CD1c-positive myeloid dendritic cell (primary cell): ENCODE data around the gene YDJC.
"Not testable (repeated sequence)": the region's sequence is repeated elsewhere in the genome, so short reads cannot be mapped to it uniquely, and the experiment has no call there.

Source experiments
- DNase-seq: peaks from one replicate; pipeline ENCODE4 v3.0.0-alpha.2; 2016; ENCODE audit errors: extremely low spot score

YDJC gene

DNA sequence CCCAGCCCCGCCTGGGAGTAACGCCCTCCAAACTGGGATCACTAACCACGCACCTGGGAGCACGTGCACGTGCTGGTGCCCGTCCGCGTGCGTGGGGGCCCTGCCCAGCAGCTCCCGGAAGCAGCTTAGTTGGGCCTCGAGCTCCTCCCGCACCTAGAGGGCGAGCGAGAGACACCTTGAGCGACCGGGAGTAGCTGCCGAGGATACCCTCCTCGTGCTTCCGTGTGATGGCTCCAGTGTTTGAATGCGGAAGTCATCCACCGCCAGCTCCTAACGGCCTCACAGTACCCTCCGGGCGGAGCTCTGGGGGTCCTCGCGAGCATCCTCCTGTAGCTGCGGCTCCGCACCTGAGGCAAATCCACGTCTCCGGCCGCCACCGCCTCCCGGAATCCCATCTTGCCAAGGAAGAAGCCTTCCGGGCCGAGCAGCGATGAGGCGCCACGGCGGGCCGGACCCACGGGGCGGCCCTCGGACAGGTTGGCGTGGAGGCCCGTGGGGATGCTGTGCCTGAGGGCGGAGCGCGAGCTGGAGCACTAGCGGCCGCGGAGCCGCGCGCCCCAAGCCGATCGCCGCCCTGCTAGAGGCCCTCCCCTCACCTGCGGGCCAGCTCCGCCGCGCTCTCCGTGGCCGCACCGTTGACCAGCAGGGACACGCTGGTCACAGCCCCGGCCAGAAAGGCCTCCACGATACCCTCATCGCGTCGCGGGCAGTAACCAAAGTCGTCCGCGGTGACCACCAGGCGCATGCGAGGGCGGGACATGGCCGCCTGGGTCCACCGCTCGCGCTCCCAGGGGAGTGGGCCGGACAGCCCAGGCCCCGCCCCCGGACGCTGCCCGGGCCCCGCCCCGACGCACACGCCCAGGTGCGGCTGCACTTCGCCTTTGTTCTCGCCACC lies at the start of gene YDJC:
YDJC (minus strand) TSS at position 768 of the 895 bp plus-strand sequence; CDS start at position 760, 8 bp downstream.
- peak; percentile 97 for DNase-seq

- no peak for DNase-seq
Observed at GRCh38 chr22:21679383-21679782, 49.6 kb upstream of the YDJC start.

DNA sequence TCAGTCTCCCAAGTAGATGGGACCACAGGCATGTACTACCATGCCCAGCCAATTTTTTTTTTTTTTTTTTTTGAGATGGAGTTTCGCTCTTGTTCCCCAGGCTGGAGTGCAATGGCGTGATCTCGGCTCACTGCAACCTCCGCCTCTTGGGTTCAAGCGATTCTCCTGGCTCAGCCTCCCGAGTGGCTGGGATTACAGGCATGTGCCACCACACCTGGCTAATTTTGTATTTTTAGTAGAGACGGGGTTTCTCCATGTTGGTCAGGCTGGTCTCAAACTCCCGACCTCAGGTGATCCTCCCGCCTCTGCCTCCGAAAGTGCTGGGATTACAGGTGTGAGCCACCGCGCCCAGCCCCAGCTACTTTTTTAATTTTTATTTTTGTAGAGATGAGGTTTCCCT lies 49.0 kb upstream of the YDJC start:
- not testable (repeated sequence) for DNase-seq

DNA sequence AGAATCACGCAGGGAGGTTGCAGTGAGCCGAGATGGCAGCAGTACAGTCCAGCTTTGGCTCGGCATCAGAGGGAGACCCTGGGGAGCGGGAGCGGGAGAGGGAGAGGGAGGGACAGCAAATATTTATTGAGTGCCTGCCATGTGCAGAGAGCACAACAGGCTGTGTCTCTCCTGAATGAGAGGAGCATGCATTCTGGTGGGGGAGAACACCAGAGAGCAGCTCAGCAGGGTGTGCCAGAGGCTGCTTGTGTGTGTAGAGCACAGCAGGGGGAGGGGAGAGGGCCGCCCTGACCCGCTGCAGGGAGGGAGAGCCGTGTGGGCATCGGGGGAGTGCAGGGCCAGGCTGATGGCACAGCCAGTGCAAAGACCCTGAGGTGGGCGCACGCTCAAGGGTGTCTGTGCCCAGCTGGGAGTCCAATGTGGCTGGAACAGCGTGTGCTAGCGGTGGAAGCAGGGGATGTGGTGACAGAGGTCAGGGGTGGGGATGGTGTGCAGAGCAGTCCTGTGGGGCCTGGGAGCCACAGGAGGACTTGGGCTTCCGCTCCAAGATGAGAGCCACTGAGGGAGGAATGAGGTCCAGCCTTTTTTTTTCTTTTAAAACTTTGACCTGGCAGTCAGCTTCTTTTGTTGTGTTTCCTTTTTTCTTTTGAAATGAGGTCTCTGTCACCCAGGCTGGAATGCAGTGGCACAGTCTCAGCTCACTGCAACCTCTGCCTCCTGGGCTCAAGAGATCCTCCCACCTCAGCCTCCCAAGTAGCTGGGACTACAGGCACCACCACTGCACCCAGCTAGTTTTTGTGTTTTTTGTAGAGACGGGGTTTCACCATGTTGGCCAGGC lies 48.0 kb upstream of the YDJC start:
- DNase-seq = no peak

DNA sequence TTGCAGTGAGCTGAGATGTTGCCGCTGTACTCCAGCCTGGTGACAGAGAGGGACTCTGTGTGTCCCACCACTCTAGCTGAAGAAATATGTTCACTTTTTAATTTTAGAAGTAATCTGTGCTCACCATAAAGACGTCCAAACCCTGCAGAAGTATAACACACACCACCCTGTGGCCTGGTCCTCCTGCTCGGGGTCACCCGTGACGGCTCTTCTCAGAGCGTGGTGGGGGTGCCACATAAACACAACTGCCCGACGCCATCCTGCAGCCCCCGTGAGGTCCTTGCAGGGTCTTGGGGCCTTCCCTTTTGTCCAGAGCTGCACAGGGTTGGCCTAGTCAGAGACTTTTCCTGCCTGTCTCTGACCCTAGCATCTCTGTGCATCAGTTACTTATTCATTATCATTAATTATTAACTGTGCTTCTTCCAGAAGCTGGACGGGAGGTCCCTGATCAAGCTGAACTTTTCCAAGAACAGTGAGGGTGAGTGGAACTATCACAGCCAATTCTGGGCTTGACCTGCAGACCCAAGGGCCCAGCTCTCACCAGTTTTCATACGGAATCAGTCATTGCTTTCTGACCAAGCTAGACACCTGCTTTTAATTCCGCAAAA lies 44.9 kb upstream of the YDJC start:
- no peak for DNase-seq

- DNase-seq = no peak
Observed at GRCh38 chr22:21673534-21674321, 43.9 kb upstream of the YDJC start.

DNA sequence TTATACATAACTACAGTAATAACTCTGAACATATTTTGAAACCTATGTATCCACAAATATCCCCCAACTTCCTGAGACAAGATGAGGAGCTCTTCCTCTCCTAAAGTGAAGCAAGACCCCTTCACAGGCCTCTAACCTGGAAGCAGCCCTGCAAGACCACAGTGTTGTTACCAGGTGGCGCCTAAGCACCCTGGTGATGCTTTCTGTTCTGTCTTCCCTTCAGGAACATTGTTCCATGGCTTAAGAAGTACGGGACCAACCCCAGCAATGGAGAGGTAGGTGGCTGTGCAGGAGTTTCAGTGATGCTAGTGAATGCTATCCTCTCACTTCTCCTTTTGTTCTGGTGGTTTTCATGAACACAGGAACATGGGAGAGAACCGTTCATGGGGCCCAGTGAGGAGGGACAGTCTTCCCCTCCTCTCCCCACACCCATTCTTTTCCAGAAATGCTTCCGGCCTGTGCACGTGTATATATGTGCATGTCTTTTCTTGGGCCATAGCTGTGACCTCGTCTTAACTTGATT lies 42.3 kb upstream of the YDJC start:
- DNase-seq = no peak

DNA sequence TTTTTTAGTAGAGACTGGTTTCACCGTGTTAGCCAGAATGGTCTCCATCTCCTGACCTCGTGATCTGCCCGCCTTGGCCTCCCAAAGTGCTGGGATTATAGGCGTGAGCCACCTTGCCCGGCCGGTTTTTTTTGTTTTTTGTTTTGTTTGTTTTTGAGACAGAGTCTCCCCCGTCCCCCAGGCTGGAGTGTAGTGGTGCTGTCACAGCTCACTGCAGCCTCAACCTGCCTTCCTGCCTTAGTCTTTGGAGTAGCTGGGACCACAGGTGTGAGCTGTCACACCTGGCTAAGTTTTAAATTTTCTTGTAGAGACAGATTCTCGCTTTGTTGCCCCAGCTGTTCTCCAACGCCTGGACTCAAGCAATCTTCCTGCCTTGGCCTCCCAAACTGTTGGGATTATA lies 39.2 kb upstream of the YDJC start:
- DNase-seq = no peak

- DNase-seq = no peak
Observed at GRCh38 chr22:21666786-21667185, 37.0 kb upstream of the YDJC start.

DNA sequence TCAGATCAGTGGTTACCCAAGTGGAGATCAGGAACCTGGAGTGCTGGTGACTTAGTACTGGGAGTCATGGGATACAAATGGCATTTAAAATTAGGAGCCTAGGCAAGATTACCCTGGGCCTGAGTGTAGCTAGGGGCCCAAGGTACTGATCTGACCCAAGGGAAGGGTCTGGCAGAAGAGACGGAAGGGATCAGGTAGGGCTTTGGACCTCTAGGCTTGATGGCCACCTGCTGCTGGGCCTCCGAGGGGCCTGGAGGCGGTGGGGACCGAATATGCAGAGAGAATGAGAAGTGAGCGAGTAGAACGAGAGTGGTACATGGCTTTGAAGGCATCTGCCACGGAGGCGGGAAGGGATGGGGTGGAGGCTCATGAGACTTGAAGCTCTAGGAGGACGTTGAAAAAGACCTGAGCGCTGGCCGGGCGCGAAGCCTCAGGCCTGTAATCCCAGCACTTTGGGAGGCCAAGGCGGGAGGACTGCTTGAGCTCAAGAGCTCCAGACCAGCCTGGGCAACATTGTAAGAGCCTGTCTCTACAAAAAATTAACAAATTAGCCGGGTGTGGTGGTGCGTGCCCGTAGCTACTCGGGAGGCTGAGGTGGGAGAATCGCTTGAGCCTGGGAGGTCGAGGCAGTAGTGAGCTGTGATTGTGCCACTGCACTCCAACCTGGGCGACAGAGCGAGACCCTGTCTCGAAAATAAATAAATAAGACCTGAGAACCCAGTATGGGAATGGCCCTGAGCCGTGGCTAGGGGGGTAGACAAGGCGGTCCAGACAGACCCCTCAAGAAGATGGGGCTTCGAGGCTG lies 35.4 kb upstream of the YDJC start:
- no peak for DNase-seq

DNA sequence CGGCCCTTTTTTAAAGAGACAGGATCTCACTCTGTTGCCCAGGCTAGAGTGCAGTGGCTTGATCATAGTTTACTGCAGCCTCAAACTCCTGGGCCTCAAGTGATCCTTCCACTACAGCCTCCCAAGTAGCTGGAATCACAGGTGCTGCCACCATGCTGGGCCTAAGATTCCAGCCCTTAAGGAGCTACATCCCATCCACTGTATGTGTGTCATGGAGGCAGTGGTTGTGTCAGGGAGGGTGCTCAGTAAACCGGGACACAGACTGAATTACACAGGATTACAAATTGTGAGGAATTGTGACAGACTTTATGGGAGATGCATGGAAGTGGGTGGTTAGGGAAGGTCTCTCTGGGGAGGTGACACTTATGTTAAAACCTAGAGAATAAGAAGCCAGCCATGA lies 33.9 kb upstream of the YDJC start:
- DNase-seq = no peak

GRCh38 chr22:21661991-21662390 lies 32.2 kb upstream of the YDJC start:
- no peak for DNase-seq

DNA sequence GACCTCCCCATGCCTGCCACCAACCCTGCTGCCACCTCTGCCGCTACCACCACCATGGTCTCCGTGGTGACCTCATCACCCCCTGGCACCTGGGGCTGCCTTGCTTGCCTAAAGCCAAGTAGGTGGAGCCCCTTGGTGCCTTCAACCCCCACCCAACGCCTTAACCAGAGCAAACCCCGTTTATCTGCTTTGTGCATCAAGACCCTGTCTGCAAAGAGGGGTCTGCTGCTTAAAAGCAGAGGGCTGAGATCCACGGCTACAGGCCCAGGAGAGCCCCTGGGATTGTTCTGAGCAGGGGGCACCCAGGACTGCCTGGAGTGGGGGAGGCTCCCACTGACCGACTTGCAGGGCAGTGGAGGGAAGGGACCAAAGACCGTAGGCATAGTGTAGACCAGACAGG lies 31.1 kb upstream of the YDJC start:
- no peak for DNase-seq

- no peak for DNase-seq
Observed at GRCh38 chr22:21659864-21660525, 30.2 kb upstream of the YDJC start.

DNA sequence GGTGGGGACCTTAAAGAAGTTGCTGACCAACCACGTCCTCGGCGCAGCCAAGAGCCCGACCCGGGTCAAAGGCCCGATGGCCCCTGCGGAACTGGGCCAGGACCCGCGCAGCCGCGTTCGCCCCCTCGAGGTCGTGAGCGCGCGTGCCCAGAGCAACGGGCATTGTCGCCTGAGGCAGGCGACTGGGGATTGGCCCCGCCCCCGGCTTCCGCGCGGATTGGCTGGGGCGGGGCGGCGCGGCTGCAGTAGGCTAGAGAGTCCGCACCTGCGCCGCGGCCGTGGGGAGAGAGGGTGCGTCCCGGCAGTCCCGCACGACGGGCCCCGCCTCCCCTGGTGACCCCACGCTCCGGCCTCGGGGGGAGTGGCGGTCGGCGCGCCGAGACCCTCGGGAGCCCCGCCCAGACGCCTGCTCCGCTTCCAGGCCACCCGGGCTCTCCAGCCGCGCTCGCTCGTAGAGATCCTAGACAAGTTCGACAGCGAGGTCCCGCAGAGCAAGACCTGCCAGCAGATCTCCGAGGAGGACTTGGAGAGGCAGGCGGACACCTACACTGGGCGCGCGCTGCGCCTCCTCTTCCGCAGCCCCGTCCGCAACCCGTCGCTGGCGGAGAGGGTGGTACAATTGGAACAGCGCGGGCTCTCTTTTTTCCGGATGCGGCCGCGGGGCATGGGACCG lies 27.7 kb upstream of the YDJC start:
- peak; percentile 88 for DNase-seq

- no peak for DNase-seq
Observed at GRCh38 chr22:21657020-21657359, 27.2 kb upstream of the YDJC start.

DNA sequence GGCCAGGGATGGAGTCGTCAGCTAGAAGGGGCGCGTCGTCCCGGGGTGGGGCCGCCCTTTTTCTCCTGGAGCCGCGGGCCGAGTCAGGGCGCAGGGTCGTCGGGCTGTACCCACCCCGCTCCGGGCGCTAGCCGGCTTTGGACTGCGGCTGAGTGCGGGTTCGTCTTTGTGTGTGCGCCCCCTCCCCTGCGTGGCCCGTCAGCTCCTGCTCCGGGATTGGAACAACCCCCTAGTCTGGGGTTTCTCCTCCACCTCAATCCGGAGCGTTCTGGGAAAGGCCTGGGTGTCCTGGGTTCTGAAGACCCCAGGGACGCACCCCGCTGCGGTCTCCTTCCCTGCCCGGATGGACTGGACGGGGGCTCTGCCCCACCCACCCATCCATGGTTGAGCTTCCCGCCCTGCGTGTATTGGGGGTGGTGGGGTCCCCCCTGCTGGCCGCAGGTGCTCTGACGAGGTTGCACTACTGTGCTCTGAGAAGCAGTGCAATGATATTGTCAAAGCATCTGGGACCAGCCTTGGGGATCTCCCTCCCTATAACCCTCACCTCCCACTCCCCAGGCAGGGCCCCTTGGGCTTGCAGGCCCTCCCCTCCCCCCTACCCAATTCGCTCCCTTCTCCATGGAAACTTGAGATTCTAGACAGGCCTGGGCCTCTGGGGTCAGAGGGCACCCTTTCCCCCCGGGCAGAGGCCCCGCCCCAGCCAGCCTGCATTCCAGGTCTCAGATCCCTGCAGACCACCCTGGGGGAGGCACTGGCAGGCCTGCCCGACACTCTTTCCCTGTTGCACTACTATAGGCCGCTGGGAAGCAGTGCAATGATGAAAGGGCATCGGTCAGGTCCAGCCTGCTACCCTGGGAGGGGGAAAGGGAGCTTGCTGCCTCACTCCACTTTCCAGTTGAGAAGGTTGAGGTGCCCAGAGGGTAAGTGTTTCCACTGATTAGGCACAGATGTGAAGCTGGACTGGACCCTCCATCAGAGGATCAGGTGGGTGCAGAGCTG lies 23.0 kb upstream of the YDJC start:
- DNase-seq = no peak

GRCh38 chr22:21652010-21652546 lies 22.3 kb upstream of the YDJC start:
- peak; percentile 92 for DNase-seq
